C1 segment of cervical spinal cord (tissue), 14 donors: ENCODE results near the gene OR10K2.

Experiments used
- DNase-seq, 14 donors: peaks; one replicate each; lab custom pipeline; 2025; lab: John Stamatoyannopoulos, UW

The OR10K2 gene

DNA sequence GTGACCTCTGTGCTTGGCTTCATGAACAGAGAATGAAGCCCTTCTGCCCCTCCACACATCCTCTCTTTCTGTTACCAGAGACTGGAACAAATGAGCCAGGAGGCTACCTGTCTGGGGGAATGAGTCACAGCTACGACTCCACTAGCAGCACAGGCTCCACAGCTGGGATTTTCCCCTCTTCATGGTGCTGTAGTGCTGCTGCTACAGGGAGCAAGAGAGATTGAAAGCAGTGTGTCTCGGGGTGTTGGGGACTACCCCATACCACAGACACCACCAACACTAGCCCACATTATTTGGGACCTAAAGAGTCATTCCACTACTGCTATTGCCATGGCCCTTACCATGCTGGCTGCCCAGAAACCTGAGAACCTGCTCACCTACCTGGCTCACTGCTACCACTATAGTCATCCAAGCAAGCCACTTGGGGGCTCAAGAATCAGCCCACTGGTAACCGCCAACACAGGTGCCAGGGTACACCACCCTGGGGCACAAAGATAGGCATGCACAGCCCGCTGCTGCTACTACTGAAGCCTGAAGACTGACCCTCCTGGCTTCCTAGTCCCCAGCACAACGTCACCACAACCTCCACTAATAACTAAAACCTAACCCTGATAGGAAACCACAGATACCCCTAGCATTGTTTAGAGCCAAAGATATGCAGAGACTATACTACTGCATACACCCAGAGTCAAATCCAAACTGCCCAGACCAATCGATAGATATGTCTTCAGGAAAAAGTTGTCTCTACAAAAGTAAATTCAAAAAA is 54.7 kb downstream of the OR10K2 start:
- DNase-seq = no peak
